NCI-H2081 (cell line): ENCODE results near the gene ABCA13.

Source experiments
- DNase-seq, 2 experiments: peaks; one replicate each; lab custom pipeline; 2025; lab: John Stamatoyannopoulos, UW

Gene ABCA13

DNA sequence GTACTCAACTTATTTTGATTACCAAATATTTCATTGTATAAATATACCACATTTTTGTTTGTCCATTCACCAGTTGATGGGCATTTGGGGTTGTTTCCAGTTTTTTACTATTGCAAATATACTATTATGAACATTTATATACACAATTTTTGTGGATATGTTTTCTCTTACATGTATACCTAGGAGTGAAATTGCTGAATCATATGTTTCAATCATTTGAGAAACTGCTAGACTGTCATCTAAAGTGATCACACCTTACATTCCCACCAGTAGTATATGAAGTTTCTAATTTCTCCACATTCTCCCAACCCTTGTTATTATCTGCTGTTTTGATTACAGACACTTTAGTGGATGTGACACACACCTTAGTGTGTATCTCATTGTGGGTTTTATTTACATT, 257.9 kb downstream of the ABCA13 start:
- DNase-seq, result no peak

DNA sequence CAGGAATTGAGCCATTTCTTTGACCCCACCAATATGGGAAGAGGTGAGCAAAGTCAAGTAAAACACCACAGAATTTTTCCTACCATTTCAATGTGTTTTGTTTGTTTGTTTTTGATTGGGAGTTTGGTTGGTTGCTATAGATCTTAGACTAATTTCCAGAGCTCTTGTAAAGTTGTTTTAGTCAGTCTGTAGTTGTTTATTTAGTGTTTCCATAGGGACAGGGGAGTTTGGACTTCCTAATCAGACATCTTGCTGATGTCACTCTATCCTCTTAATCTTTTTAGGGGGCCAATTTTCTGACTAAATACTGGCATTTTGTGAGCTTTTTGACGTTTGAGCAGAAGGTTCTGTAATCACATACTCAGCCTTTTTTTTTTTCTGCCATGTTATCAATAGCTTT, 266.9 kb downstream of the ABCA13 start:
- no peak for DNase-seq

- DNase-seq, result no peak
Measured at GRCh38 chr7:48441848-48442492, 270.7 kb downstream of the ABCA13 start.

- no peak for DNase-seq
Measured at GRCh38 chr7:48443051-48443450, 271.8 kb downstream of the ABCA13 start.

- DNase-seq, result no peak
Measured at GRCh38 chr7:48446721-48447120, 275.5 kb downstream of the ABCA13 start.

DNA sequence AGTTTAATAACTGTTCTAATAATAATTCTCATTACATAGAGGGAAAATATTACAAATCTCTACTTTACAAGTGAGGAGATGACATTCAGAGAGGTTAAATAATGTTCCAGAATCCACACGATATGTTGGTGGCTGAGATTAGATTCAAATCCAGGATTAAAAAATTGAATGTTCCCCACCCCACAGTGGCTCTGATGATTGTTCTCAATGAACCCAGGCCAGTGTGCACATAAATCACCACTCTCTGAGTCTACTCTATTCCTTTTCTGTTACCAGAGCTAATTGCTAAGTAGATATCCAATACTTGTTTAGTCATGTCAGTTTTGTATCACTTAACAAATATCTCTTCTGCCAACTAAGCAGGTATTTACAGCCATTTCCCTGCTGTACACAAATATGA, 281.0 kb downstream of the ABCA13 start:
- peak; percentile 30 to 84 for DNase-seq

DNA sequence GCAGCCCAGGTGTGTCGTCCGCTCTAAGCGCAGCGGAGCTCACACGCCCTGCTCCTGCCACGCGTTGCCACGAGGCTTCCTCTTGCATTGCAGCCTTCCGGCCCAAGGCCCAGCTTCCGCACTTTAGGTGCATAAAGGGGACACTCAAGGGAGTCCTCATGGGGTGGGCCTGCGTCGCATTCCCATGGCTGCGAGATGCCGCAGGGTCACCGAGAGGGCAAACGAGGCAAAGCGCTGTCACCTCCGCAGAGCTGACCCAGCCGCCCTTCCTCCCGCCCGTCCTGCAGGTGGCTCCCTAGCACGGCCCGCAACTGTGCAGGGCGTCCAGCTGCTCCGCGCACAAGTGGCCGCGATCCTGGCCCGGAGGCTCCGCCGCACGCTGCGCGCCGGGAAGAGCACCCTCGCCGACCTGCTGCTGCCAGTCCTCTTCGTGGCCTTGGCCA, 283.5 kb downstream of the ABCA13 start:
- DNase-seq, result no peak

- DNase-seq, result no peak
Measured at GRCh38 chr7:48455363-48455762, 284.1 kb downstream of the ABCA13 start.

GRCh38 chr7:48458701-48459524, 287.7 kb downstream of the ABCA13 start:
- no peak for DNase-seq

GRCh38 chr7:48466713-48467112, 295.5 kb downstream of the ABCA13 start:
- DNase-seq, result no peak

- DNase-seq, result peak in 1 of 2 experiments; percentile 16
Measured at GRCh38 chr7:48471196-48471595, 299.9 kb downstream of the ABCA13 start.

GRCh38 chr7:48472640-48473039, 301.4 kb downstream of the ABCA13 start:
- DNase-seq, result no peak

DNA sequence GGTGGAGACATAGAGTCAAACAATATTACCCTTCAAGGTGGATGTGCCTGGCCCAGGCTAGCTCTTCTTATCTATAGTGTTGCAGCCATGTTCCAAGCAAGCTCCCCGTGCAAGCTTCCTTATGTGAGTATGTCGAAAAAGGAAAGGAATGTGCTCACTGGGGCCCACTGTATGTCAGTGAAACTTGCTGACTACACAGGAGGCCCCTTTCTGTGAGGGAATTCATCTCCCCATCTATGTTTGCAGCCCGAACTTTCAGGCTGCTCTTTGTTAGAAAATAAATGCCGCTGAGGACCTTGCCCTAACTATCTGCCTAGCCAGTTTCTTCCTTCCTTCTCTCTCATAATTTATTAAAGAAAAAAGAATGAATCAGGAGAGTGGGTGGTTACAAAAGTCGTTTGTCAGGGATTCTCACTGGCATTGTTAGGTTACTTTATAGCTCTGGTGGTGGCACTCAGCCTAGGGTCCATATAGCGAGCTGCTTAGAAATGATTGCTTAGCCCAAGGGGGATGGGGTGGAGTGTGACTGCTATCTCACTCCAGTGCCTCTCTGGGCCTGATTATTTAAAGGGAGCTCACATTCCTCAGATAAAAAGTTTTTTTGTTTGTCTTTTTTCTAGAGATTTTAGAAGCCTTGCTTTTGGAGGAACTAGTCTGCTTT, 302.1 kb downstream of the ABCA13 start:
- DNase-seq, result no peak

DNA sequence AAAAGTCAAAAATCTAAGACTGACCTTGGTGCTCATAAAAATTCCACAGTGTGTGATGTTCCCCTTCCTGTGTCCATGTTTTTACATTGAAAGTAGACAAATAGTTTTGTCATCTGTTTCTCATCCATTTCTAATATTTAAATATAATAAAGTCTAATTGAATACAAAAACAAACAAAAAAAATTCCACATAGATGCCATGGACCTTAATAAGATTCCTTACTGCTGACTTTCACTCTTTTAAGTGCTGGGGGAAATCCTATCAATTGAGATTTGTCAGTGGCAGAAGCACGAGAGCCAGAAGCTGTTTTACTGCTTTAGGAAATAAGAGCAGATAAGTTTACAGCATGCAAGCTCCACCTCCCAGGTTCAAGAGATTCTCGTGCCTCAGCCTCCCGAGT, 310.0 kb downstream of the ABCA13 start:
- no peak for DNase-seq

- DNase-seq, result no peak
Measured at GRCh38 chr7:48497521-48497920, 326.3 kb downstream of the ABCA13 start.

- DNase-seq, result no peak
Measured at GRCh38 chr7:48502021-48502420, 330.8 kb downstream of the ABCA13 start.

GRCh38 chr7:48505051-48505450, 333.8 kb downstream of the ABCA13 start:
- no peak for DNase-seq

- DNase-seq, result no peak
Measured at GRCh38 chr7:48505466-48505865, 334.2 kb downstream of the ABCA13 start.

DNA sequence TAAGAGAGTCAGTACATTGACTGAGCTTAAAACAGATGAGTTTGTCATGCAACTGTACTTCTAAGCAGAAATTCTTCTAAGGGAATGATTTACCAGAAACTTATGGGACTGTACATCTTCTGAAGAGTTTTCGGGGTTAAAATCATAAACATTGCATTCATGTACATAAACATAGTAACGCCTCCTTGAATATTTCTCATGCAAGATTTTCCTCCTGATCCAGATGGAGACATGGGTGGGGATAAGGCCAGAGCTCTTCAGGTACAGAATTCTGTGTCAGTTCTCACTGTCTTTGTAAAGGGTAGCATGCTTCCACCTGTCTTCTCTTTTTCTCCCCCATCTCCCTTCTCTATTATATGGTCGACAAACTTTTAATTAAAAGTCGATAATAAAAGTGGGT, 335.3 kb downstream of the ABCA13 start:
- DNase-seq, result no peak

- DNase-seq, result no peak
Measured at GRCh38 chr7:48511080-48511479, 339.8 kb downstream of the ABCA13 start.

GRCh38 chr7:48512892-48513291, 341.6 kb downstream of the ABCA13 start:
- no peak for DNase-seq

DNA sequence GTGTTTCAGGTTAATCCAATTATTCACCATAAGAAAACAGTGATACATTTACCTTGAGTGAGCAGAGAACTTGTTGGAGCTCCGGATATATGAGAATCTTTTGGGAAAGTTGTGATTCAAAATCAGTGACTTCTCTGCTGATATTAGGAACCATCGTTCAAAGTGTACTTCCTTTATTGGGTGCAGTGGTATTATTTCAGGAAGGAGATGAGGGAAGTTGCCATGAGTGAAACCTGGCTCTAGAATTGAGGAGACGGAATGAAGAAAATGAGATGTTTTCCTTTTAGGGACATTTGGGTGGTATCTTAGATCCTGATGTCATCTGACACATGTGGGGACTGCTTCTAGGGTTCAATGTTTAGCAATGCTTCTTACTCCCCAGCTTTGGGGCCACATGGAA, 343.9 kb downstream of the ABCA13 start:
- no peak for DNase-seq

DNA sequence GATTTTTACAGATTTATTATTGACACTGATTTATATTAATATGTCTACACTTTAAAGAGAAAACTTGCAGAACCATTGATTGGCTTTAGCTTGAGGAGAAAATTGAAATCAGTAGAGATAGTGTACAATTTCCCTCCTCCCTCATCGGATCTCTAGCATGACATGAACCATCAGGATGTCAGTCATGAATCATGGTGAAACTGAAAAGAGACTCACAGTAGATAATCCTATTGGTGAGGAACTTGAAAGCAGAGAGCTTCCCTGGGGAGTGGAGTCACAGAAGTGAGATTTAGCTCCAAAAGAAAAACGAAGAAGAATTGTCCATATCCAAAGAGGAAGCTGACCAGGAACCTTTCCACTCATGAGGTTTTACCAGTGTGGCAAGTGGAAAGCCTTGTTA, 346.8 kb downstream of the ABCA13 start:
- no peak for DNase-seq
